Colonic mucosa (tissue), 4 donors: ENCODE data around the gene KLF3. TPM values are rescaled to one million over a fixed set of nuclear protein-coding genes. Genes with fewer than 3 reads are reported as not detected.

ENCODE experiments used
- DNase-seq: peaks from one replicate; pipeline ENCODE4 v3.0.0-alpha.2; 2020
- H3K27ac ChIP-seq: fragments of 200-600 bp; one replicate; pipeline ENCODE4 v1.8.0; 2021
- H3K27me3 ChIP-seq: fragments of 200-600 bp; one replicate; pipeline ENCODE4 v1.8.0; 2021
- H3K36me3 ChIP-seq: fragments of 200-600 bp; one replicate; pipeline ENCODE4 v1.8.0; 2021
- H3K4me1 ChIP-seq: fragments of 200-600 bp; one replicate; pipeline ENCODE4 v1.8.0; 2021; ENCODE audit warnings: mild to moderate bottlenecking
- H3K4me3 ChIP-seq: fragments of 200-600 bp; one replicate; pipeline ENCODE4 v1.8.0; 2021
- H3K9ac ChIP-seq, 2 donors: one replicate each; pipeline ENCODE4 v1.7.0; 2013; ENCODE audit warnings: control low read depth in 2 of 2, low read depth in 2 of 2, low read length in 2 of 2
- H3K9me3 ChIP-seq: fragments of 200-600 bp; one replicate; pipeline ENCODE4 v1.8.0; 2021
- CTCF ChIP-seq: fragments of 200-600 bp; IDR thresholded peaks from one replicate; pipeline ENCODE4 v1.8.0; 2022; ENCODE audit warnings: antibody characterized with exemption, mild to moderate bottlenecking
- intact Hi-C: fragments of 100-400 bp; cut with DNase I; formaldehyde crosslinking; loops from one replicate; pipeline ENCODE4 v1.14.1; 2022
- total RNA-seq, 2 donors: library from RNA; stranded (reverse); fragmentation: NEBNext Ultra II Directional in 1 of 2; extraction: Animal tissue kit (Norgen Biotek cat#: 25700) in 1 of 2; gene quantifications; one replicate each; pipeline ENCODE4 v1.2.1, GENCODE V29; 2021
- donor health status: healthy.
- donor health status: DM: no; HTN: no; CAD: no.
- donor health status: DM: no; HTN: no; CAD: no.

The KLF3 gene
- total RNA-seq, 2 donors from 2014 or later, result 87.1 to 116 TPM

- Histone ChIP-seq H3K27ac (no peak overlapping the region), H3K9ac (no peak overlapping the region), H3K4me3 (no peak overlapping the region), H3K36me3 (no peaks in the 10 kb centered on the region), H3K27me3 (no peaks in the 10 kb centered on the region), H3K9me3 (no peaks in the 10 kb centered on the region), H3K4me1 (no peaks in the 10 kb centered on the region)
- intact Hi-C loops, result no loop called here
- no peak for DNase-seq
- no peak for TF ChIP-seq CTCF
Measured at GRCh38 chr4:38738940-38739803, 75.2 kb downstream of the KLF3 start.

- H3K9me3 ChIP-seq, result no peaks in the 10 kb centered on the region
- TF ChIP-seq CTCF, result no peak
- H3K27ac ChIP-seq, result no peak overlapping the region
- no peak for DNase-seq
- no peak overlapping the region for H3K9ac ChIP-seq
- H3K27me3 ChIP-seq, result no peaks in the 10 kb centered on the region
- no peaks in the 10 kb centered on the region for H3K4me1 ChIP-seq
- H3K36me3 ChIP-seq, result no peaks in the 10 kb centered on the region
- intact Hi-C loops, result no loop called here
- no peak overlapping the region for H3K4me3 ChIP-seq
Measured at GRCh38 chr4:38740303-38740702, 76.3 kb downstream of the KLF3 start.

GRCh38 chr4:38743866-38744265 lies 79.9 kb downstream of the KLF3 start:
- no peak for TF ChIP-seq CTCF
- DNase-seq, result no peak
- Histone ChIP-seq H3K9ac (no peak overlapping the region), H3K27me3 (no peaks in the 10 kb centered on the region), H3K4me3 (no peak overlapping the region), H3K4me1 (no peaks in the 10 kb centered on the region), H3K36me3 (no peaks in the 10 kb centered on the region), H3K9me3 (no peaks in the 10 kb centered on the region), H3K27ac (no peak overlapping the region)
- intact Hi-C loops, result no loop called here

- TF ChIP-seq CTCF, result no peak
- H3K36me3 ChIP-seq, result no peaks in the 10 kb centered on the region
- H3K27ac ChIP-seq, result no peak overlapping the region
- no peaks in the 10 kb centered on the region for H3K4me1 ChIP-seq
- H3K9me3 ChIP-seq, result no peaks in the 10 kb centered on the region
- no peak overlapping the region for H3K9ac ChIP-seq
- intact Hi-C loops, result no loop called here
- H3K4me3 ChIP-seq, result no peak overlapping the region
- DNase-seq, result no peak
- H3K27me3 ChIP-seq, result no peaks in the 10 kb centered on the region
Measured at GRCh38 chr4:38745881-38746280, 81.9 kb downstream of the KLF3 start.

GRCh38 chr4:38747629-38748028 lies 83.6 kb downstream of the KLF3 start:
- H3K4me3 ChIP-seq, result no peak overlapping the region
- no peaks in the 10 kb centered on the region for H3K36me3 ChIP-seq
- no peak overlapping the region for H3K9ac ChIP-seq
- intact Hi-C loops, result no loop called here
- no peak overlapping the region for H3K27ac ChIP-seq
- H3K9me3 ChIP-seq, result no peaks in the 10 kb centered on the region
- no peak for DNase-seq
- no peaks in the 10 kb centered on the region for H3K4me1 ChIP-seq
- no peaks in the 10 kb centered on the region for H3K27me3 ChIP-seq
- no peak for TF ChIP-seq CTCF
